SW480 (cell line): ENCODE measurements around the gene ITGAL.

Experiments
- DNase-seq: peaks from one replicate; pipeline ENCODE4 v3.0.0-alpha.2; 2016; ENCODE audit warnings: low spot score

The ITGAL gene

GRCh38 chr16:30567160-30567990 lies 94.8 kb downstream of the ITGAL start:
- DNase-seq = no peak

- no peak for DNase-seq
These were observed 95.6 kb downstream of the ITGAL start for GRCh38 chr16:30567991-30568638.

GRCh38 chr16:30569281-30569680 lies 96.7 kb downstream of the ITGAL start:
- DNase-seq = no peak

GRCh38 chr16:30569746-30570635 lies 97.4 kb downstream of the ITGAL start:
- no peak for DNase-seq

GRCh38 chr16:30570636-30571444 lies 98.3 kb downstream of the ITGAL start:
- no peak for DNase-seq

- peak; percentile 96 for DNase-seq
These were observed 99.1 kb downstream of the ITGAL start, which contains the start of gene ZNF688 for GRCh38 chr16:30571445-30572322. Gene ZNF688, minus strand, starts transcription at chr16:30571714. Its CDS starts 85 bp downstream, at chr16:30571629.
